Progenitor cell of endocrine pancreas (in vitro differentiated cells): ENCODE measurements around the gene LNX1. TPM values are rescaled to one million over a fixed set of nuclear protein-coding genes. Genes with fewer than 3 reads are reported as not detected.
"Not testable (repeated sequence)": the region's sequence is repeated elsewhere in the genome, so short reads cannot be mapped to it uniquely, and the experiment has no call there.

Experiments used
- DNase-seq: peaks from one replicate; pipeline ENCODE4 v3.0.0; 2021; ENCODE audit warnings: low spot score; ENCODE audit not compliant: unreplicated experiment
- H3K27ac Mint-ChIP-seq: 2 replicates; pipeline ENCODE4 v1.8.0; 2021; ENCODE audit warnings: mild to moderate bottlenecking, moderate library complexity, mixed read lengths
- H3K27me3 Mint-ChIP-seq: 2 replicates; pipeline ENCODE4 v1.8.0; 2021; ENCODE audit warnings: mixed read lengths
- H3K36me3 Mint-ChIP-seq: 2 replicates; pipeline ENCODE4 v1.8.0; 2022; ENCODE audit warnings: mixed read lengths; ENCODE audit not compliant: insufficient read depth
- H3K4me1 Mint-ChIP-seq: 2 replicates; pipeline ENCODE4 v1.8.0; 2021; ENCODE audit warnings: low read depth, mixed read lengths
- H3K4me3 Mint-ChIP-seq: 2 replicates; pipeline ENCODE4 v1.8.0; 2021; ENCODE audit warnings: low read depth, mild to moderate bottlenecking, moderate library complexity, mixed read lengths
- H3K9me3 Mint-ChIP-seq: 2 replicates; pipeline ENCODE4 v1.8.0; 2021; ENCODE audit warnings: low read depth, mixed read lengths
- total RNA-seq: library from RNA; stranded (reverse); gene quantifications from 2 replicates; pipeline ENCODE4 v1.2.1, GENCODE V29; 2021
- TF ChIP-seq, protein P1 (sequence below): fragments of 200-600 bp; sonication (generic); IDR thresholded peaks from one replicate; pipeline ENCODE4 v1.5.0; 2021; ENCODE audit warnings: antibody characterized with exemption, mild to moderate bottlenecking; ENCODE audit not compliant: unreplicated experiment

LNX1 gene
- total RNA-seq, 1 donor from 2014 or later = 21.7 TPM

DNA sequence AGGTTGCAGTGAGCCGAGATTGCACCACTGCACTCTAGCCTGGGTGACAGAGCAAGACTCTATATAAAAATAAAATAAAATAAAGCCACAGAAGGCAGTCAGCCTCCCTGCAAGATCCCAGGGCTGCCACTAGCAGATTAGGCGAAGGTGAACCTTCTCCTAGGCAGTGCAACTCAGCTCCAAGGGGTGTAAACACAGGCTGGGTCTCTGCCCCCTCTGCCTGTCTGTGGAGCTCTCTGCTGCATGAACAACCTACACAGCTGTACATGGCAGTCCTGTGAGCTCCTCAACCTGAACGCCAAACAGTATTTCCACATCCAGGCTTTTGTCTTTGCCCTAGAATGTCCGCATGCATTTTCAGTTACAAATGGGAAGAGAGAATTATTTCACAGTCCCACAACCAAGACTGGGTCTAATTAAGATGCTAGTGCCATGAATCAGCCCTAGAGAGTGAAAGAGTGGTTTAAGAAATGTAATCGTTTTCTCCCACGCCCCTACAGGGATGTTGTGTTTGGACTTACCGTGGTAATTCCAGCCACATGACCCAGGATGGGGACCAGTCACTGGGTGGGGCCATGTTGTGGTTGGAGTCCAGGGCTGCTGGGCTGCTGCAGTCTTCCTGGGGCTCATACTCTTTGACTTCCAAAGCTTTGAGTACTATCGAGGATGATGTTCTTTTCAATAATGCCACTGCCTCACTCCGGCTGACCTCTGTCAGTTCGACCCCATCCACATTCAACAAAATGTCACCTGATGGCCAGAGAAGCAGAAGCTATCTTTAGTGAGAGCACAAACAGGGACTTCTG lies 114.9 kb downstream of the LNX1 start:
- Mint-ChIP-seq H3K27me3 (no peaks in the 10 kb centered on the region), H3K36me3 (peaks cover 35% of the 10 kb centered on the region), H3K4me3 (no peak overlapping the region), H3K9me3 (peaks cover 10% of the 10 kb centered on the region), H3K4me1 (peaks cover 23% of the 10 kb centered on the region), H3K27ac (peak overlapping the region; percentile 89)
- no peak for DNase-seq
- TF ChIP-seq, protein P1, sequence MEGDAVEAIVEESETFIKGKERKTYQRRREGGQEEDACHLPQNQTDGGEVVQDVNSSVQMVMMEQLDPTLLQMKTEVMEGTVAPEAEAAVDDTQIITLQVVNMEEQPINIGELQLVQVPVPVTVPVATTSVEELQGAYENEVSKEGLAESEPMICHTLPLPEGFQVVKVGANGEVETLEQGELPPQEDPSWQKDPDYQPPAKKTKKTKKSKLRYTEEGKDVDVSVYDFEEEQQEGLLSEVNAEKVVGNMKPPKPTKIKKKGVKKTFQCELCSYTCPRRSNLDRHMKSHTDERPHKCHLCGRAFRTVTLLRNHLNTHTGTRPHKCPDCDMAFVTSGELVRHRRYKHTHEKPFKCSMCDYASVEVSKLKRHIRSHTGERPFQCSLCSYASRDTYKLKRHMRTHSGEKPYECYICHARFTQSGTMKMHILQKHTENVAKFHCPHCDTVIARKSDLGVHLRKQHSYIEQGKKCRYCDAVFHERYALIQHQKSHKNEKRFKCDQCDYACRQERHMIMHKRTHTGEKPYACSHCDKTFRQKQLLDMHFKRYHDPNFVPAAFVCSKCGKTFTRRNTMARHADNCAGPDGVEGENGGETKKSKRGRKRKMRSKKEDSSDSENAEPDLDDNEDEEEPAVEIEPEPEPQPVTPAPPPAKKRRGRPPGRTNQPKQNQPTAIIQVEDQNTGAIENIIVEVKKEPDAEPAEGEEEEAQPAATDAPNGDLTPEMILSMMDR = no peak

DNA sequence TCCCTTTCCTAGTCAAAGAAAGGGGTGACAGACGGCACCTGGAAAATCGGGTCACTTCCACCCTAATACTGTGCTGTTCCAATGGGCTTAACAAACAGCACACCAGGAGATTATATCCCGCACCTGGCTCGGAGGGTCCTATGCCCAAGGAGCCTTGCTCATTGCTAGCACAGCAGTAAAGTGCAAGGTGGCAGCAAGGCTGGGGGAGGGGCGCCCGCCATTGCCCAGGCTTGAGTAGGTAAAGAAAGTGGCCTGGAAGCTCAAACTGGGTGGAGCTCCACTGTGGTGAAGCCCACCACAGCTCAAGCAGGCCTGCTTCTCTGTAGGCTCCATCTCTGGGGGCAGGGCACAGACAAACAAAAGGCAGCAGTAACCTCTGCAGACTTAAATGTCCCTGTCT lies 124.7 kb downstream of the LNX1 start:
- H3K4me3 Mint-ChIP-seq, H3K27me3 Mint-ChIP-seq, DNase-seq, H3K27ac Mint-ChIP-seq, H3K4me1 Mint-ChIP-seq: not testable (repeated sequence)
- Mint-ChIP-seq H3K36me3 (peaks cover 52% of the 10 kb centered on the region), H3K9me3 (peaks cover 16% of the 10 kb centered on the region)

DNA sequence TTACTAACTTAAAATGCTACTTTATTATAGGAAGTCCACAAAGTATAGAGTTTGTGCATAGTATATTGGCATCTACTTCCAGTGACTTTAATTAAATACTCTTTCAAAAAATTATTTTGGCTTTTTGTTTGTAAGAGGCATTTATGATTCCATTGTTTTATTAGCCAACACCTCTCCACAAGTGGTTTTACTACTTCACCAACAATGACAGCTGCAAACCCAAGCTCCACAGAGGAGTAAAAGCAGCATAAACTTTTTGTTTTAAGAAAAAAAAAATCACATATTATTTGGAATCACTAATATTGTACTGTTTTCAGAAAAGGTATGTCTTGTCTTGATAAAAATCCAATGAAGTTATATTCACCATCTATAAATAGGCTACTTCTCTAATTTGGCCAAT lies 125.4 kb downstream of the LNX1 start:
- Mint-ChIP-seq H3K4me3 (no peak overlapping the region), H3K36me3 (peaks cover 50% of the 10 kb centered on the region), H3K27me3 (no peaks in the 10 kb centered on the region), H3K27ac (no peak overlapping the region), H3K4me1 (peaks cover 1% of the 10 kb centered on the region), H3K9me3 (peaks cover 16% of the 10 kb centered on the region)
- TF ChIP-seq, protein P1 = no peak
- DNase-seq = no peak

DNA sequence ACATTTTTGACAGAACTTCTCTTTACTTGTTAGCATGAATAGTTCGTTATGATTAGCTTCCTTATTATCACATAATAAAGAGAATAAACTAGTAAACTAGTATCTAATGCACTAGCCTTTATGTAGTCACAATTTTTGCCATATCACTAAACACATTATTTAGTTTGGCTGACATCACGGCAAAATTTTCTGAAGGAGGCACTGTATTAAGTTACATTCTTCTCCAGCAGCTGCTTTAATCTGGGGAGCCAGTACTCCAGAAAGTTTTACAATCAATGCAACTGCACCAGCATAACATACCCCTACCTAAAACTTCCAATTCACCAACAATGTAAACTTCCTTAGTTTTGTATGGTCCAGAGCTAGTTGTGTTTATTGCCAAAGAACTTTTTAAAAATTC lies 126.0 kb downstream of the LNX1 start:
- Mint-ChIP-seq H3K36me3 (peaks cover 50% of the 10 kb centered on the region), H3K9me3 (peaks cover 16% of the 10 kb centered on the region), H3K27ac (no peak overlapping the region), H3K4me1 (peaks cover 5% of the 10 kb centered on the region), H3K4me3 (no peak overlapping the region), H3K27me3 (no peaks in the 10 kb centered on the region)
- DNase-seq = no peak
- TF ChIP-seq, protein P1 = no peak

DNA sequence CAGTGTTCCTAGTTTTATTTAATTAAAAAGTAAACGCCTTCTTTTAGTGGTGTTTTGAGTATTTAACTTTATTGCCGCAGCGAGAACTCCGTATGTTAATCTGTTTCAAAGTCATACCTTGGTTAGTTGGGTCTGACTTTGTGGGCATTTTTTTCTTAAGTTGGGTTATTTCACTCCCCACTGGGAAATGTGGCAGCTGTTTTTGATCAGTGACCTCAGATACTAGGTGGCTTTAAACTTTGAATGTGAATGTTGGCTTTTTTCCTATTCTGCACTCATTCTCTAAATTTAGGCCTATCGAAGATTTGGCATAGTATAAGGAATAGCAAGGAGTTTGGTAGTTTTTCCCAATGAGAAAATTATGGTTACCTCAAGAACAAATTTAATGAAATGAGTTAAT lies 127.9 kb downstream of the LNX1 start:
- H3K27ac Mint-ChIP-seq = no peak overlapping the region
- no peaks in the 10 kb centered on the region for H3K27me3 Mint-ChIP-seq
- no peak overlapping the region for H3K4me3 Mint-ChIP-seq
- H3K4me1 Mint-ChIP-seq = peaks cover 20% of the 10 kb centered on the region
- DNase-seq = no peak
- H3K9me3 Mint-ChIP-seq = peaks cover 9% of the 10 kb centered on the region
- H3K36me3 Mint-ChIP-seq = peaks cover 39% of the 10 kb centered on the region
- TF ChIP-seq, protein P1 = no peak

DNA sequence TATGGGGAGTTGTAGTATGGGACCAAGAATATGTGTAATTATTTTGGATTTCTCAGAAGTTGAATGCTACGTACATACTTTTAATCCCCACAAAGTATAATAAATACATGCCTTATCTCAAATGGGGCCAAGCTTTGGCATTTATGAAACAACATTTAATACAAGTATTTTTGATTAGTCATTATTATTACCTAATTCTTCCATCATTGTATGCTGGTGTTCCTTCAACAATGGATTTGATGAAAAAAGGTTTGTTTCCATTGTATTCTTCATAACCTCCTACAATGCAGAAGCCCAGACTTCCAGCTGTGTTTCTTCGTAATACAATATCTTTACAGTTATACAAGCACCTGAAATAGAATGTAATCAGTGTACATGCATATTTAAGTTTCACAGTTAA lies 130.0 kb downstream of the LNX1 start:
- TF ChIP-seq, protein P1 = no peak
- Mint-ChIP-seq H3K36me3 (peaks cover 22% of the 10 kb centered on the region), H3K27me3 (no peaks in the 10 kb centered on the region), H3K9me3 (no peaks in the 10 kb centered on the region), H3K27ac (no peak overlapping the region), H3K4me3 (no peak overlapping the region), H3K4me1 (peaks cover 27% of the 10 kb centered on the region)
- DNase-seq = no peak
